Ovary (tissue), 9 donors: ENCODE measurements around the gene NEK4. TPM values are rescaled to one million over a fixed set of nuclear protein-coding genes. Genes with fewer than 3 reads are reported as not detected.

Experiments used
- DNase-seq, 5 donors: peaks; one replicate each; pipeline ENCODE4 v3.0.0-alpha.2; 2019 to 2020
- H3K27ac ChIP-seq, 2 donors: fragments of 200-600 bp; one replicate each; pipeline versions ENCODE4 v1.5.1 to v1.8.0; 2019 to 2022
- H3K27me3 ChIP-seq: fragments of 200-600 bp; one replicate; pipeline ENCODE4 v1.8.0; 2022
- H3K36me3 ChIP-seq: fragments of 200-600 bp; sonication (generic); one replicate; pipeline ENCODE4 v1.5.1; 2019
- H3K4me1 ChIP-seq: one replicate; pipeline ENCODE4 v1.8.1; 2013; ENCODE audit warnings: mild to moderate bottlenecking, moderate library complexity; ENCODE audit not compliant: insufficient read depth
- H3K4me3 ChIP-seq: fragments of 200-600 bp; sonication (generic); one replicate; pipeline ENCODE4 v1.5.1; 2017
- H3K9me3 ChIP-seq, 2 donors: fragments of 200-600 bp in 1 of 2; sonication (generic) in 1 of 2; one replicate each; pipeline versions ENCODE4 v1.5.1 to v1.8.1; 2013 to 2019; ENCODE audit warnings: mild to moderate bottlenecking in 1 of 2, moderate library complexity in 1 of 2
- CTCF ChIP-seq, 3 donors: fragments of 450-650 bp in 2 of 3; fragments of 200-600 bp in 1 of 3; IDR thresholded peaks; one replicate each; pipeline versions ENCODE4 v1.5.1 to v1.8.0; 2016 to 2022; ENCODE audit warnings: antibody characterized with exemption in 3 of 3, mild to moderate bottlenecking in 1 of 3
- EP300 ChIP-seq: sonication (generic); formaldehyde crosslinking; IDR thresholded peaks from one replicate; pipeline ENCODE4 v1.6.1; 2017; ENCODE audit warnings: antibody characterized with exemption
- POLR2A ChIP-seq: fragments of 450-650 bp; IDR thresholded peaks from one replicate; pipeline ENCODE4 v1.6.1; 2017; ENCODE audit warnings: antibody characterized with exemption, mild to moderate bottlenecking, moderate library complexity
- WGBS, 3 donors: extraction: QIAGEN DNeasy Blood & Tissue Kit in 1 of 3; methylation state at CpG; one replicate each; pipeline versions ENCODE4 v1.1.5 to v1.1.7; 2013 to 2017; 5-methylcytosine and 5-hydroxymethylcytosine counted together
- intact Hi-C, 4 donors: fragments of 100-400 bp; cut with DNase I; formaldehyde crosslinking; loops; one replicate each; pipeline versions ENCODE4 v1.11.0 to v1.15.1; 2022 to 2023
- polyA plus RNA-seq, 2 donors: library from polyadenylated mRNA; stranded (reverse); fragments of 200-250 nt in 1 of 2; fragments of 350-450 nt in 1 of 2; fragmentation: Illumina TruSeq in 1 of 2; extraction: RNeasy Lipid Tissue Mini Kit (QIAGEN cat#74804) in 1 of 2; gene quantifications; one replicate each; pipeline ENCODE4 v1.2.3, GENCODE V29; 2013 to 2014
- total RNA-seq, 7 donors: library from RNA; depleted of rRNA in 2 of 7; stranded (reverse); fragments of >200 nt in 2 of 7; fragmentation: NEBNext Ultra II Directional in 3 of 7; extraction: Animal tissue kit (Norgen Biotek cat#: 25700) in 3 of 7; gene quantifications; one replicate each; pipeline versions ENCODE4 v1.1.0 to v1.2.4, GENCODE V29; 2016 to 2023
- donor health status: DM: no; HTN: no; CAD: no; lungs with moderate emphysema.
- donor health status: DM: no; HTN: no; CAD: no.
- donor health status: Bipolar disorder and iron deficiency.
- donor health status: DM: yes; HTN: yes; CAD: no.
- donor health status: DM: no; HTN: no; CAD: no.
- donor health status: DM: yes; HTN: yes; CAD: no.

NEK4 gene
- total and polyA plus RNA-seq, 9 donors, result 8.5 to 45.9 (median 31.0) TPM

- TF ChIP-seq POLR2A, result no peak
- TF ChIP-seq CTCF (IDR thresholded peaks at IDR 0.05), result no peak
- TF ChIP-seq EP300, result no peak
- peaks cover 2% of the 10 kb centered on the region for H3K4me1 ChIP-seq
- H3K27me3 ChIP-seq, result no peaks in the 10 kb centered on the region
- no peaks in the 10 kb centered on the region for H3K36me3 ChIP-seq
- peak overlapping the region; percentile 75 for H3K4me3 ChIP-seq
- DNase-seq, result peak in 1 of 5 donors; percentile 18
- intact Hi-C loops, result no loop called here
- no peaks in the 10 kb centered on the region for H3K9me3 ChIP-seq
- WGBS, 3 donors, result 83 to 88% (median 86%) methylated on average over 10 of the region's 10 CpGs
- H3K27ac ChIP-seq, result no peak overlapping the region
Observed at GRCh38 chr3:52771702-52772101, 962 bp upstream of the NEK4 start.

DNA sequence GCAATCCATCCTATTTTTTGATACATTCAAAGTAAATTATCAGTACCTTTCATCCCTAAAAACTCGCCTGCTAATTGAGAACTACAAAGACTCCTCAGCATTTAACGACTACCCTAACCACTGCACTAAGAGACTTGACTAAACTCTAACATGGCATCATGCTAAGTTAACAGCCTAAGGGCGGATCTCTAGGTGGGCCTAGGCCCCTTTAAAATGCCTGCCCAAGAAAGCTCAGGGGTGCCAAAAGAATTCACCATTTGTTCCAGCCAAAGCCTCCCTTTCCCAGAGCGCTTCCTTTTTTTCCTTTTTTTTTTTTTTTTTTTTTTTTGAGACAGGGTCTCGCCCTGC is 568 bp upstream of the NEK4 start:
- Histone ChIP-seq H3K4me1 (peaks cover 2% of the 10 kb centered on the region), H3K36me3 (no peaks in the 10 kb centered on the region), H3K9me3 (no peaks in the 10 kb centered on the region), H3K27me3 (no peaks in the 10 kb centered on the region), H3K4me3 (peak overlapping the region; percentile 75), H3K27ac (peak overlapping the region in 1 of 2 donors; percentile 58)
- TF ChIP-seq EP300, result no peak
- TF ChIP-seq POLR2A, result no peak
- TF ChIP-seq CTCF (IDR thresholded peaks at IDR 0.05), result no peak
- DNase-seq, result no peak
- WGBS, 3 donors, result 31 to 40% (median 34%) methylated on average over 5 of the region's 5 CpGs
- intact Hi-C loops, result no loop called here

GRCh38 chr3:52769786-52770455 is 819 bp downstream of the NEK4 start:
- WGBS, 3 donors, result 15 to 16% (median 16%) methylated on average over 13 of the region's 13 CpGs
- no peak overlapping the region for H3K27ac ChIP-seq
- no peak for DNase-seq
- no peak for TF ChIP-seq POLR2A
- TF ChIP-seq EP300, result no peak
- TF ChIP-seq CTCF (IDR thresholded peaks at IDR 0.05), result no peak
- H3K9me3 ChIP-seq, result no peaks in the 10 kb centered on the region
- no peaks in the 10 kb centered on the region for H3K27me3 ChIP-seq
- no peaks in the 10 kb centered on the region for H3K36me3 ChIP-seq
- peaks cover 2% of the 10 kb centered on the region for H3K4me1 ChIP-seq
- H3K4me3 ChIP-seq, result peak overlapping the region; percentile 75
- intact Hi-C loops, result no loop called here

DNA sequence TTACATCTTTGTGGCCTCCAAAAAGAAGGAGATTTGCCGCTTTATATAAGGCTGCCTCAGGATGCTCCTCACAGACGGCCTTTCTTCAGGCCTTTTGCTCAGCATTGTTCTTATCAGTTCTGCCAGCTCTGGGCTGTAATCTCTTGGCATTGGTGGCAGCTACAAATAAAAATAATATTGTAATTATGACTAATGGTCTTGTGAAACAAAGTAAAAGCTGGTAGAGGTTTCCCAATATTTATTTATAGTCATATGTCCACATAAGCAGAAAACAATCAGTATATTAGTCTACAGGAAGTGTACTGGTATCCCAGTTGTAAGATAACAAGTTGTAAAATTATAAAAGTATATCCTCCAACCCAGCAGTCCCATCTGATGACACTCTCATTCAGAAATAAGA is 7.3 kb downstream of the NEK4 start:
- no peak overlapping the region for H3K27ac ChIP-seq
- no peaks in the 10 kb centered on the region for H3K9me3 ChIP-seq
- H3K36me3 ChIP-seq, result no peaks in the 10 kb centered on the region
- DNase-seq, result no peak
- H3K4me1 ChIP-seq, result no peaks in the 10 kb centered on the region
- 85 to 90% (median 85%) methylated on average over 2 of the region's 2 CpGs for WGBS, 3 donors
- intact Hi-C loops, result no loop called here
- H3K27me3 ChIP-seq, result no peaks in the 10 kb centered on the region
- no peak overlapping the region for H3K4me3 ChIP-seq
- TF ChIP-seq POLR2A (no peak), EP300 (no peak), CTCF (IDR thresholded peaks at IDR 0.05) (no peak)
